SU-DHL-6 (cell line): ENCODE data around the gene ACBD7.

ENCODE experiments used
- H2AFZ ChIP-seq: fragments of 200-600 bp; sonication (generic); 2 replicates; pipeline ENCODE4 v1.6.1; 2014; ENCODE audit warnings: low read depth, mild to moderate bottlenecking, moderate library complexity, mixed read lengths, antibody characterized with exemption, low read length; ENCODE audit not compliant: severe bottlenecking
- H3F3A ChIP-seq: fragments of 200-600 bp; shearing (Covaris generic); 2 replicates; pipeline ENCODE4 v1.6.0; 2016; ENCODE audit warnings: antibody characterized with exemption, mild to moderate bottlenecking; ENCODE audit not compliant: insufficient read depth
- H3K27ac ChIP-seq: fragments of 200-600 bp; sonication (generic); 2 replicates; pipeline ENCODE4 v1.5.1; 2016; ENCODE audit warnings: low read depth, mild to moderate bottlenecking, low read length, moderate library complexity, mixed read lengths
- H3K27me3 ChIP-seq: fragments of 200-600 bp; sonication (generic), shearing (Covaris generic); 2 replicates; pipeline ENCODE4 v1.6.0; 2014; ENCODE audit warnings: mild to moderate bottlenecking, low read length
- H3K36me3 ChIP-seq: fragments of 200-600 bp; sonication (generic); 2 replicates; pipeline ENCODE4 v1.6.1; 2014; ENCODE audit warnings: mild to moderate bottlenecking, low read length, mixed read lengths
- H3K4me2 ChIP-seq: fragments of 300-600, 200-600 bp; shearing (Covaris generic), sonication (generic); 2 replicates; pipeline ENCODE4 v1.6.0; 2014; ENCODE audit warnings: low read length, low read depth, mild to moderate bottlenecking; ENCODE audit not compliant: poor library complexity, severe bottlenecking
- H3K4me3 ChIP-seq: fragments of 200-600 bp; sonication (generic); 2 replicates; pipeline ENCODE4 v1.5.1; 2014; ENCODE audit warnings: antibody characterized with exemption, low read length, mild to moderate bottlenecking, mixed read lengths; ENCODE audit not compliant: insufficient read depth, poor library complexity, severe bottlenecking
- H3K79me2 ChIP-seq: fragments of 200-600 bp; sonication (generic); 2 replicates; pipeline ENCODE4 v1.6.1; 2014; ENCODE audit warnings: mild to moderate bottlenecking, low read length, moderate library complexity; ENCODE audit not compliant: insufficient read depth
- H3K9ac ChIP-seq: fragments of 200-600 bp; sonication (generic); 2 replicates; pipeline ENCODE4 v1.7.0; 2014; ENCODE audit warnings: mild to moderate bottlenecking, low read length
- H3K9me2 ChIP-seq: fragments of 200-600 bp; sonication (generic); replicated peaks from 2 replicates; pipeline ENCODE4 v1.6.1; 2014; ENCODE audit warnings: low read length; ENCODE audit not compliant: insufficient read depth
- H3K9me3 ChIP-seq: fragments of 200-600 bp; sonication (generic); 2 replicates; pipeline ENCODE4 v1.6.1; 2014; ENCODE audit warnings: low read length, mixed read lengths; ENCODE audit not compliant: insufficient read depth
- H4K20me1 ChIP-seq: fragments of 200-600 bp; sonication (generic); 2 replicates; pipeline ENCODE4 v1.6.1; 2014; ENCODE audit warnings: low read depth, mild to moderate bottlenecking, antibody characterized with exemption, low read length, moderate library complexity, mixed read lengths
- CTCF ChIP-seq: fragments of 200-600 bp; sonication (generic); IDR thresholded peaks from one replicate; pipeline ENCODE4 v1.5.1; 2017; ENCODE audit warnings: antibody characterized with exemption, mild to moderate bottlenecking, low read length, moderate library complexity; ENCODE audit not compliant: insufficient read depth, poor library complexity, severe bottlenecking
- EZH2phosphoT487 ChIP-seq: fragments of 200-600 bp; sonication (generic), shearing (Covaris generic); conservative IDR thresholded peaks from 2 replicates; pipeline ENCODE4 v1.6.1; 2018; ENCODE audit warnings: mild to moderate bottlenecking, antibody characterized with exemption, low read length, moderate library complexity, mixed read lengths

ACBD7 gene

GRCh38 chr10:15096661-15097010 is 8.1 kb upstream of the ACBD7 start:
- TF ChIP-seq EZH2phosphoT487 (no peak), CTCF (no peak)
- Histone ChIP-seq H3K27ac (peak overlapping the region; percentile 90), H4K20me1 (no peaks in the 10 kb centered on the region; the same call in 1 of the 2 replicates), H2AFZ (peak overlapping the region; percentile 96), H3F3A (0 out of 2 replicates have a peak, but pooled peaks cover 5% of the 10 kb centered on the region), H3K79me2 (peaks cover 42% of the 10 kb centered on the region), H3K4me3 (peak overlapping the region; percentile 86), H3K27me3 (no peaks in the 10 kb centered on the region), H3K9me3 (no peaks in the 10 kb centered on the region), H3K9ac (peak overlapping the region; percentile 75), H3K4me2 (peak overlapping the region; percentile 80), H3K9me2 (no peaks in the 10 kb centered on the region), H3K36me3 (no peaks in the 10 kb centered on the region)

GRCh38 chr10:15092855-15093408 is 4.4 kb upstream of the ACBD7 start:
- Histone ChIP-seq H2AFZ (no peak overlapping the region), H3K27ac (no peak overlapping the region), H3K4me2 (no peak overlapping the region), H3K9ac (no peak overlapping the region), H4K20me1 (no peaks in the 10 kb centered on the region), H3F3A (0 out of 2 replicates have a peak, but pooled peaks cover 5% of the 10 kb centered on the region), H3K36me3 (no peaks in the 10 kb centered on the region), H3K27me3 (no peaks in the 10 kb centered on the region), H3K9me3 (no peaks in the 10 kb centered on the region), H3K9me2 (no peaks in the 10 kb centered on the region), H3K4me3 (no peak overlapping the region), H3K79me2 (peaks cover 5% of the 10 kb centered on the region)
- TF ChIP-seq CTCF (no peak), EZH2phosphoT487 (no peak)

GRCh38 chr10:15091418-15091817 is 2.8 kb upstream of the ACBD7 start:
- H3K4me3 ChIP-seq, result no peak overlapping the region
- H3K79me2 ChIP-seq, result no peaks in the 10 kb centered on the region
- no peak overlapping the region for H3K4me2 ChIP-seq
- H3K9me2 ChIP-seq, result no peaks in the 10 kb centered on the region
- H3K27ac ChIP-seq, result no peak overlapping the region
- no peaks in the 10 kb centered on the region for H3K27me3 ChIP-seq
- H3F3A ChIP-seq, result no peaks in the 10 kb centered on the region
- no peak overlapping the region for H2AFZ ChIP-seq
- H3K9ac ChIP-seq, result no peak overlapping the region
- no peaks in the 10 kb centered on the region for H4K20me1 ChIP-seq
- H3K36me3 ChIP-seq, result no peaks in the 10 kb centered on the region
- H3K9me3 ChIP-seq, result no peaks in the 10 kb centered on the region
- no peak for TF ChIP-seq EZH2phosphoT487
- TF ChIP-seq CTCF, result no peak
